HG03460 (cell line): Measurements from ENCODE around the gene PTGDS.
A peak's percentile ranks its signal among the peaks of the same experiment; 100 is the strongest.
"Not testable (repeated sequence)": the region's sequence is repeated elsewhere in the genome, so short reads cannot be mapped to it uniquely, and the experiment has no call there.

Experiments
- ATAC-seq: cut with Tn5 transposase; IDR thresholded peaks from one replicate; pipeline ENCODE4 v1.9.1; 2021; ENCODE audit not compliant: unreplicated experiment

Gene PTGDS

DNA sequence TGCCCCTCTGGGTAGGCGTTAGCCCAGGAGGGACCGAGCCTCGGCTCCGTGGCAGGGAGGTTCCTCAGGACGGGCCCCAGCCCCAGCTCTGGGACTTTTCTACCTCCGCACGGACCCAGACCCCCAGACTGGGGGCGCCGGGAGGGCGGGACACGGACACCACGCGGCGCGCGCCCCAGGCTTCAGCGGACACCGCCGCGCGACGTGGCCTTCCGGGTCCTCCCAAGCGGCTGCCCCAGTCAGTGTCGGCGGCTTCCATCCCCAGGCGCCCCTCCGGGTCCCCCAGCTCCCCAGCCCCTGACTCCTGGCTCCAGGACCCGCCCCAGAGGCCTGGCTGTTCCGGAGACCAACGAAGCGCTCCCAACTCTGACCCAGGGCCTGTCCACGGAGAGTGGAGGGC lies 8.5 kb downstream of the PTGDS start:
- ATAC-seq, result no peak

DNA sequence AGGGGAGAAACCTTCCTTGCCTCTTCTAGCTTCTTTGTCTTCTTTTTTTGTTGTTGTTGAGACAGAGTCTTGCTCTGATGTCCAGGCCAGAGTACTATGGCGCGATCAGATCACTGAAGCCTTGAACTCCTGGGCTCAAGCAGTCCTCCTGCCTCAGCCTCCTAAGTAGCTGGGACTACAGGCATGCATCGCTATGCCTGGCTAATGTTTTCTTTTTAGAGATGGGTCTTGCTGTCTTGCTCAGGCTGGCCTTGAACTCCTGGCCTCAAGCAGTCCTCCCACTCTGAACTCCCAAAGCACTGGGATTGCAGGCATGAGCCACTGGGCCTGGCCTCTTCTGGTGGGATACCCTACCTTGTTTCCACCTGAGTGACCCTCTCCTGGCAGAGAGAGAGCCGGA lies 11.6 kb downstream of the PTGDS start:
- ATAC-seq, result no peak

DNA sequence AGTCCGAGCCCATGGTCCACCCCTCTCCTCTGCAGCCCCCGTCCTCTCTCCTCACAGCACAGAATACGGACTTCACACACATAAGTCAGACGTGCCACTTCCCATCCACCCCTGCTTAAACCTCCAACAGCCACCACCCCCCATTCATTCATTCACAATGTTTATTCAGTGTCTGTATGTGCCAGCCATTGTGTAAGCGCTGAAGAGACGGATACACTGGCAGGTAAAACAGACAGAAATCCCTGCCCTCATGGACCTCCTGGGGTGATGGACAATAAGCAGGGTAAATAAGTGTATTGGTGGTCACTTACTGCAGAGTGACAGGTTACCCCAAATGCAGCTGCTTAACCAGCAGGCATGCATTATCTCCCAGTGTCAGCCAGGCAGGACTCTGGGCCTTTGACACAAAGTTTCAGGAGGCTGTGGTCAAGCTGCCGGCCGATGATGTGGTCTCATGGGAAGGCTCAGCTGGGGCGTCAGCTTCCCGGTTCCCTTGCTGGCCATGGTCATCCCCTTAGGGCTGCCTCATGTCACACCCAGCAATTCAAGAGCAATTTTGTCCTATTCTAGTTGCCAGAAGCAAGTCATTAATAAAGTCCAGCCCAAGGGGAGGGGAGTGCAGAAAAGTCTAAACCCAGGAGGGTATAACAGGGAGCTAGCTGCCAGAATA lies 13.1 kb downstream of the PTGDS start:
- ATAC-seq, result no peak

DNA sequence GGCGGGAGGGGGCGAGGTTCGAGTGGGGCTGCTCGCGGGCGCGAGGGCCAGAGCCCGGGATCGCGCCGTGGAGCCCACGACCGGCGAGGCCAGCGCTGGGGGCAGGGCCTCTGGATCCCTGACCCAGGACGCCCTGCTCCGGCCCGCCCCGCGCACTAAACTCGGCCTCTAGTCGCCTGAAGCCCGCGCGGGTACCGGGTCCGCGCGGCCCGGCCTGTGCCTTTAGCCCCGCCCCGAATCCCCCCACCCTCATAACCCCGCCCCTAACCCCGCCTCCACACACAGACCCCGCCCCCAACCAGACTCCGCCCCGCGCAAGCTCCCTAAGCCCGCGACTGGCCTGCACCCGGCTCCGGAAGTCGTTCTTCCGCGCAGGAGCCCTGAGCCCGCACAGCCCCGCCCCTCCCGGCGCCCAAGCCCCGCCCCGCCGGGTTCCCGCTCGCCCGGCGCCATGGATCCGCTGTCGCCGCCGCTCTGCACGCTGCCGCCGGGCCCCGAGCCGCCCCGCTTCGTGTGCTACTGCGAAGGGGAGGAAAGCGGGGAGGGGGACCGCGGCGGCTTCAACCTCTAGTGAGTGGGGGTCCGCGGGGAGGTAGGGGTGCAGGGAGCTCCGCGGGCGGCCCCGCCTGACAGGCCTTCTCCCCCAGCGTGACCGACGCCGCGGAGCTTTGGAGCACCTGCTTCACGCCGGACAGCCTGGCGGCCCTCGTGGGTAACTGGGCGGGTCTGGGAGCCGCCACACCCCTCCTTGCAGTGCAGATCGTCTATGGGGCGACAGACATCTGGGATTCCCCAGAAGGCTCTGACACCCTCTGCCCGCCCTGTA lies 14.9 kb downstream of the PTGDS start, which contains the start of gene PAXX:
TSS of gene PAXX (plus strand) at position 430 of the 826 bp plus-strand sequence. CDS start at position 452, 22 bp downstream.
- peak; percentile 77 for ATAC-seq

DNA sequence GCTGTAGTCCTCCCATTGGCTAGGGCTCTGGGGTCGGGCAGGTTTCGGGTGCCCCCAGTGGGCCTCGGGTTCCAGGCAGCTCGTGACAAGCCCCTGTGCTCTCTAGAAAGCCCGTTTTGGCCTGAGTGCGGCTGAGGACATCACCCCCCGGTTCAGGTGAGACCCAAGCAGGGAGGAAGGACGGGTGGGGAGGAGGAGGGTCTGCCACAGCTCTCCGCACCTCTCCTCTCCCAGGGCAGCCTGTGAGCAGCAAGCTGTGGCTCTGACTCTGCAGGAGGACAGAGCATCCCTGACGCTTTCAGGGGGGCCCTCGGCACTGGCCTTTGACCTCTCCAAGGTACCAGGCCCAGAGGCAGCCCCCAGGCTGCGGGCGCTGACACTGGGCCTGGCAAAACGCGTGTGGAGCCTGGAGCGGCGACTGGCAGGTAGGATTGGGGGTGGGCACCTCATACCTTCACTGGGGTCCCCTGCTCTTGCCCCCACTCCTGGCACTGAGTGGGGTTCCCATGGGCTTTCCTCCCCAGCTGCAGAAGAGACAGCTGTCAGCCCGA lies 15.6 kb downstream of the PTGDS start:
- no peak for ATAC-seq

DNA sequence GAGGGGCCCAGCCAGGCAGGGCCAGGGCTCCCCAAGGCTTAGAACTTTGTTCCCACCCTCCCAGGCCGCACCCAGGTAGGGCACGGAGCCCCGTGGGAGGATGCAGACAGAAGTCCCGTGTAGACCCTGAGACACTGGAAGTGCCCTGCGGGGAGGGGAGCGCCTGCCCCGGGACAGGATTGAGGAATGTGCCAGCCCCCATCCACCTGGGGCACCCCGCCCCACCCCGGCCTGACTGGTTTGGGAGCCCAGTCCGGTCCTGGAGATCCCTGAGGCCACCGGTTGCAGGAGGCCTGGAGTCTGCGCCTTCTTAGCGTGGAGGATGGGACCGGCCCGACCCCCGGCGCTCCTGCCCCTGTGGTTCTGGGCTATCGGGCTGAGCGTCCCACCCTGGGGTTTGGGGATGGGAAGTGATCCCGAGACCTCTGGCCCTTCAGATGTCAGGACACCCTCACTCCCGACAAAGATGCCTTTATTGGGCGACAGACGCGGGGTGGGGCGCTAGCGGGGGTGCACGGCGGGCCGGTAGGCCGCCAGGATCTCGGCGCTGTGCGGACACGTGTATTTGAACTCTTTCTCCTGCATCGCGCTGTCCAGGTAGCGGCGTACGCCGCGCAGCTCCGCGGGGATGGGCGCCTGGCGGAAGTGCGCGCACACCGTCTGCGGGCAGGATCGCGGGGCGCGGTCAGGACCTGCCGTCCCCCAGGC lies 17.0 kb downstream of the PTGDS start:
- ATAC-seq, result no peak

DNA sequence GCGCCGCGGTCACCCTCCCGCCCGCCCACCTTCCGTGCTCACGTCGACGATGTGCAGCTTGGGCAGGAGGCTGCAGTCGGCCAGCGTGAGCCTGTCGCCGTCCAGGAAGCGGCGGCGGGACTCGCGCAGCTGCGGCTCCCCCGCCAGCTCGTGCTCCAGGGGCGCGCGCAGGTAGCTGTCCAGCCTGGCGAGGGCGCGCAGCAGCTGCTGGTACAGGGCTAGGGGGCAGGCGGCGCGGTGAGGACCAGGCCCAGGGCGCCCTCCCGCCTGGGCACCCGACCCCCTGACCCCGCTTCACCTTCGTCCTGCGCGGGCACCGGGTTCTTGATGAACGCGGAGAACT lies 17.6 kb downstream of the PTGDS start:
- ATAC-seq, result no peak

DNA sequence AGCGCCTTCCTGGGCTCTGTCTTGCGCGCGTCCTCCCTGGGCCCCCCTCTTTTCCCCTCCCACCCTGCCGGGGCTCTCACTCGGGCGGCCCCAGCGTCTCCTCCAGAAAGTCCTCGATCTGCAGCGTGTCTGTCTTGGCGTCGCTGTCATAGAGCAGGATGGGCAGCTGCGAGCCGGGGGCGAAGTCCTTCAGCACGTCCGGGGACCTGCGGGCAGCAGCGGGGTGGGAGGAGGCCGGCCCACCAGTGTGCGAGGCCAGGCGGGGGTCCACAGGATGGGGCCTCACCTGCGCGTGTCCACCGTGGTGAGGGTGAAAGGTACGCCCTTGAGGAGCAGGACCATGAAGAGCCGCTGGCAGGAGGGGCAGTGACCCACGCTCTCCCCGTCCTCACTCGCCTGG lies 18.1 kb downstream of the PTGDS start:
- no peak for ATAC-seq

DNA sequence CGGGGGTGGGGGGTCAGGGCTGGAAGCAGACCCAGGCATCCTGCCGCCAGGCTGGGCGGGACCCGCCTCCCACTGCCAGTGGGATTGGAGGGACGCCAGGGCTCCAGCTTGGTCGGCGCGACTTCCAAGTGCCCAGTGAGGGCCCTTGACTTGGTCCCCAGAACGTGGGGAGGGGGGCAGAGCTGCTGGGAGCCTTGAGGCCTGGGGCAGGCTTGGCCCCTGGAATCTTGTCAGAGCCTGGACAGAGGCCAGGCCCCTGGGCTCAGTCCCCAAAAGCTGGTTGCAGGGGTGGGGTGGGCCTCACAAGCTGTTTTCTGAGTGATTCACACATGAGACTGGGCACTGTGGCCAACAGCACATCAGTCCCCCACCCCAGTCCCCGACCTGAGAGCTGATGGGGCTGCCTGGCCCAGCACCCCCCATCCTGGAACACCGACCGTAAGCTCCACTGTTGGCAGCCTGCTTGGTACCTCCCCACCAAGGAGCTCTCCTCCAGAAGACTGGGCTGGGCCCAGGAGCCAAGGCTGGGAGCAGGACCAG lies 18.5 kb downstream of the PTGDS start:
- ATAC-seq, result no peak

DNA sequence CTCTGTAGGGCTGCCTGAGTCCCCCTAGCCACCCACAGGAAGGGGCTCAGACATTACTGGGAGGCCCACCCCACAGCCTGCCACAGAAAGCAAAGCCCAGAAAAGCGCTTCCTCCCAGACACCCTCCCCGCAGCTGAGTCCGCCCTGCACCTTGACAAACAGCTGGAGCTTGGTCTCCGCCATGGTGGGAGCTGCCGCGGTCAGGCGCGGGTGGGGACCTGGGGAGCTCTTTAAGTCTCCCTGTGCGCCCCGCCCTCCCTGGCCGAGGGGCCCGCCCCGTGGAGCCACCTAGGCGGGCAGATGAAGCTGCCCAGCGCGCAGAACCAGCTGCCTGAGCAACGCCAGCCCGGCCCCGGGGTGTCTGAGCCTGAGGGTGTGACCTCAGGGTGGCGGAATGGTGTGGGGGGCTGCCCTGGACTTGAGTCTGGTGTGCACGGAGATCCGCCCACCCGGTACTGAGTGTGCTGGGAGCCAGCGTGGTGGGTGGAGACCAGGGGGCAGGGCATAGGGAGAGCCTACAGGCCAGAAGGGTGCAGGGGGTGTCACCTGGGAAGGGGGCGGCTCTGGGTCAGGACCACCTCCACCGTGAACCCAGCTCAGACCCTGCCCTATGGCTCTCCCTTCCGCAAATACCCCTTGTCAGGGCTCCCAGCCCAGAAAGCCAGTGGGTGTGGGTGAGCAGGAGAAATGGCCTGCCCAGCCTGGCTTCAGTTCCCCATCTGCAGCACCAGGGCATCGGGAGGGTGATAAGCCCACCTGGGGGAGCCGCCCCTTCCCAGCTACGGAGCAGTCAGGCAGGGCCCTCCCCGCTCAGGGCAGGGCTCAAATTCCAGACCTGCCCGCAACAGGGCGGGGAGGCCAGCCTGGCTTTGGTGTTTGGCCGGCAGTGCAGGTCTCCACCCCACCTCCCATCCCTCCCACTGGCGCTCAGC lies 19.3 kb downstream of the PTGDS start, which contains the start of gene CLIC3:
TSS of gene CLIC3 (minus strand) at position 208 of the 932 bp plus-strand sequence. CDS start at position 183, 25 bp downstream.
- ATAC-seq, result no peak

DNA sequence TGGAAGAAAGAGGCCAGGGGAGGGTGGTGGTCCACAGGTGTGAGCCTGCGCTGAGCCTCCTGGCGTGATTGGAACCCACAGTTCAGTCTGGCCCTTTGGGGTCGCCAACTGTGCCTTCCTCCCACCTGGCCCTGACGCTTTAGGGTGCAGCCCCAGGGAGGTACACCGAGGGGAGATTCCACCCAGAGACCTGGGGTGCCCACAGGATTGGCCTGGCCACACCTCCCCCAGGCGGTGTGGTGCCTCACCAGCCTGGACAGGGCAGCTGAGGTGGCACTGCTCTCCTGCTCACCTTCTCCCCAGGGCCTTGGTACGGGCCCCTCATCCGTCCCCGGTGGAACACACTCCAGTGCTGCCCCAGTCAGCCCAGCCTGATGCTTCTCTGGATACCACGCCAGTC lies 20.1 kb downstream of the PTGDS start:
- ATAC-seq, result no peak

DNA sequence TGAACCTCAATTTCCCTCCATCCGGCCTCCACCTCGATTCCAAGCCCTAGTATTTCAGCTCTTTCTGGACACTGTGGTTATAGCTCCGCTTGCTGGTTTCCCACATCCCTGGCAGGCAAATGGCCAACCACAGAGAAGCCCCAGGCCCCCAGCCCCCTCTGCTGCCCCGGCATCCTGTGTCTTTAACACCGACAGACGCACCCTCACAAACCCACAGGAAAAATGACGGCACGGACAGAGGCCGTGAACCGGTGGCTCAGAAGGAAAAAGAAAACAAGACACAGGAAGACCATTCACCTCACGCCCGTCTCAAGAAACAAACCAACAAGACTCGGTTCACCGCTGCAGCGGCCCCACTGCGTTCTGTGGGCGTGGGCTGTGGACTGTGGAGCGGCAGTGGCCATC lies 20.5 kb downstream of the PTGDS start:
- no peak for ATAC-seq

DNA sequence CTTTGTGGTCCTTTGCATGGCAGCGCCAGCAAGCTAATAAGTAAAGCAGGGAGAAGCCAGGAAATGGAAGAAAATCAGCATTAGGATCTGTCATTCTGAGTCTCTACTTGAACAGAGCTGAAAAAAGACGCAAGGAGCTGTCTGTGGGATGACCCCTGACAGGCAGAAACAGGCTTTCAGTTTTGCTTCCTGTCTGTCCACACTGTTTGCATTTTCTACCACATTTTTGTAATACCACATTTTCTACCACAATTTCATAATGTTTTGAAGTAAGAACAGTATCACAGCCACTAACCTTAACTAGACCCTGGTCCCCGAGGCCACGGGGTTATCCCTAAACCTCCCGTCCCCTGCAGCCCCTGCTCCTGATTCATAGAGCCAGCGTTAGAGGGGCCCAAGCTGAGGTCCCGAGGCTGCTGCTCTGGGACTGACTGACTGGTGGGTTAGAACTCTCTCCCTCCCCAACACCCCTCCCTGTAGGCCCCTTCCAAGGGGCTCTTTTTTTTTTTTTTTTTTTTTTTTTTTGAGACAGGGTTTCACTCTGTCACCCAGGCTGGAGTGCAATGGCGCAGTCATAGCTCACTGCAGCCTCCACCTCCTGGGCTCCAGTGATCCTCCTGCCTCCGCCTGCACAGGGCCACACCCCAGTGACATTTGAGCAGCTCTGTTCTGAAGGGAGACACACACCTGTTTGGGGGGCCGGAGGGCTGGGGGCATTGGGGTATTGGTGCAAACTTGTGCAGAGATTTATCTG lies 23.1 kb downstream of the PTGDS start:
- peak; percentile 64 for ATAC-seq

DNA sequence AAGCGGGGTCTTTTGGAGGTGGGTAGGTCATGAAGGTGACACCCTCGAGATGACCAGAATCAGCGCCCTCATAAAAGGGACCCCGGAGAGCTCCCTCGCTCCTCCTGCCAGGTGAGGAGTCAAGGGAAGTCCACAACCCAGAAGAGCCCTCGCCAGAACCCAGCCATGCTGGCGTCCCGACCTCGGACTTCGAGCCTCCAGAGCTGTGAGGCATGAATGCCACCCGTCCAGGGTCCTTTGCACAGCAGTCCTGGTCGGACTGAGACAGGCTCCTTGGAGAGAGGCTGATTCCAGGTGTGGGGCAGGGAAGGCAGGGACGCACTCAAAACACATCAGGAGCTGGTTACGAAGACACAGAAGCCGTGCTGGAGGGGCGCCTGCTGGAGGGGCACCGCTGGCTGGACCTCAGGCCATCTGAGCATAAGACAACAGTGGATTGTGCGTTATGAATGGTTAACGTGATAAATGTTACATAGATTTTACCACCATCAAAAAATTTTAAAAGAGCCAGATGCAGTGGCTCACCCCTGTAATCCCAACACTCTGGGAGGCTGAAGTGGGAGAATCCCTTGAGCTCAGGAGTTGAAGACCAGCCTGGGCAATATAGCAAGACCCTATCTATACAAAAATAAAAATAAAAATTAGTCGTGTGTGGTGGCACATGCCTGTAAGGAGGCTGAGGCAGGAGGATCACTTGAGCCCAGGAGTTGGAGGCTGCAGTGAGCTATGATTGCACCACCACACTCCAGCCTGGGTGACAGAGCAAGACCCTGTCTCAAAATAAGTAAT lies 24.7 kb downstream of the PTGDS start:
- no peak for ATAC-seq

DNA sequence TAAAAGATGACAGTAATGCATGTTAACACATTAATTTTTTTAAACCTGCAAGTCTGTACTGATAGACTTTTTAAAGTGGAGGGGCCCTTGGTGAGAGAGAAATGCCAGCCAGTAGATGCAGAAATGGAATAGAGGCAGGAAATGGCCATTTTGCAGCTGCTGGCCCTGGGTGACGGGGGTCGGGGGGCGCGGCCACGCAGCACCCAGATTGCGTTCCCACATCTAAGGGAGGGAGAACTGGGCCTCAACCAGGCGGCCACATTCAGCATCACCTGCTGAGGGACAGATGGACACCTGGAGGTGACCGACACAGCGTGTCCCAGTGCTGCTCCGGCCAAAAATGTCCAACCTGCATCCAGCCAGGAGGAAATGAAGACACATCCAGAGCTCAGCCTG lies 25.3 kb downstream of the PTGDS start:
- no peak for ATAC-seq

DNA sequence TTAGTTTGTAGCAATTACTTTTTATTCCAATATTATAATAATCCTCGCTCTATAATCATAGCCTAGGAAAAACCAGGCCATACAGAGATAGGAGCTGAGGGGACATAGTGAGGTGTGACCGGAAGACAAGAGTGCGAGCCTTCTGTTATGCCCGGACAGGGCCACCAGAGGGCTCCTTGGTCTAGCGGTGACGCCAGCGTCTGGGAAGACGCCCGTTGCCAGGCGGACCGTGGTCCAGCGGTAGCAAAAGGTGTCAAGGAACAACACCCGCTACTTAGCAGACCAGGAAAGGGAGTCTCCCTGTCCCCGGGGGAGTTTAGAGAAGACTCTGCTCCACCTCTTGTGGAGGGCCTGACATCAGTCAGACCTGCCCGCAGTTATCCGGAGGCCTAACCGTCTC lies 27.0 kb downstream of the PTGDS start:
- not testable (repeated sequence) for ATAC-seq

DNA sequence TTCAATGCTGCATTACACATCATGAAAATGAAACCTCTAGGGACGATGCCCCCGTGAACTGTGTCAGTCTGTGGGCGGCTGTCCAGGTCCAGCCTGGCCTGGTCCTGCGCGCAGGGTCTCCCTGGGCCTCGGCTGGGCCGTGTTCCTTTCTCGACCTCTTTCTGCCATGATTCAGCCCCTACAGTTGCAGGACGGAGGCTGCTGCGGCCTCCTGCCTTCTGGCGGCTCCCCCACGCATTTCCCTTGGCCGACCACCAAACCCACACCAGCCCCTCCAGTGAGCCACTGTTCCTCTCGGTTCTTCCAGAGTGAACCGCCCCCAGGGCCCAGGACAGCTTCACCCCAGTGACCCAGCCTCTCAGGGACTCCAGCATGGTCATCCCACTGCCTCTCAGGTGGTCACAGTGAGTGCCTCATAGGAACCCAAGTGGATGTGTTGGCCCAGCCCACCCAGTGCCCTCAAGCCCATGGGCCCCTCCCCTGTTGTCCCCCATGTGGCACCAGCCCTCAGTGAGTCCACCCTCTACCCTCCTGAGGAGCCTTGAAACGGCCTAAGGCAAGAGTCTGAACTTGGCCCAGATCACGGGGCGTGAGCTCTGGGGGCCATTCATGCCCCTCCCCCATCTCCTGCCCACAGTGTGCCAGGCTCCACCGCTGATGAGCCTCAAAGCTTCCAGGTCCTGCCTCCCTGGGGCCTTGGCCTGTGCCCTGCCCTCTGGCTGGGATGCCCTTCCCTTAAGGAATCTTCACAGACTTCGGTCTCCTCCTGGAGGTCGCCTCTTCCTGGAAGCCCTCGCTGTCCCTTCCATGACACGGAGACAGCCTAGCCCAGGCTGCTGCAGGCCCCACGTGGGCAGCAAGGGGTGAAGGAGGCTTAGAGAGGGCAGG lies 29.1 kb downstream of the PTGDS start:
- ATAC-seq, result no peak
